Hepatocyte (in vitro differentiated cells): ENCODE measurements around the gene SNAP23. TPM values are rescaled to one million over a fixed set of nuclear protein-coding genes. Genes with fewer than 3 reads are reported as not detected.

Source experiments
- DNase-seq: peaks from one replicate; pipeline ENCODE4 v3.0.0-alpha.2; 2016; ENCODE audit warnings: low spot score
- H2AFZ ChIP-seq: fragments of 200-600 bp; sonication (generic); 2 replicates; pipeline ENCODE4 v1.6.0; 2016; ENCODE audit warnings: antibody characterized with exemption, mild to moderate bottlenecking
- H3K27ac ChIP-seq: fragments of 200-600 bp; sonication (generic); 2 replicates; pipeline ENCODE4 v1.5.1; 2016; ENCODE audit warnings: mild to moderate bottlenecking
- H3K27me3 ChIP-seq: fragments of 200-600 bp; sonication (generic); 2 replicates; pipeline ENCODE4 v1.6.1; 2016
- H3K36me3 ChIP-seq: fragments of 200-600 bp; sonication (generic); replicated peaks from 2 replicates; pipeline ENCODE4 v1.5.1; 2016; ENCODE audit warnings: low read depth; ENCODE audit not compliant: insufficient read depth
- H3K4me1 ChIP-seq: fragments of 200-600 bp; sonication (generic); 2 replicates; pipeline ENCODE4 v1.5.1; 2016; ENCODE audit warnings: mild to moderate bottlenecking, moderate library complexity; ENCODE audit not compliant: insufficient read depth
- H3K4me2 ChIP-seq: fragments of 200-600 bp; sonication (generic); 2 replicates; pipeline ENCODE4 v1.6.0; 2016
- H3K4me3 ChIP-seq: fragments of 200-600 bp; sonication (generic); 2 replicates; pipeline ENCODE4 v1.5.1; 2016; ENCODE audit warnings: mild to moderate bottlenecking
- H3K79me2 ChIP-seq: fragments of 200-600 bp; sonication (generic); 2 replicates; pipeline ENCODE4 v1.6.0; 2017; ENCODE audit warnings: mild to moderate bottlenecking
- H3K9me2 ChIP-seq: fragments of 200-600 bp; sonication (generic); replicated peaks from 2 replicates; pipeline ENCODE4 v1.6.0; 2017; ENCODE audit warnings: mild to moderate bottlenecking; ENCODE audit not compliant: insufficient read depth
- H3K9me3 ChIP-seq: fragments of 200-600 bp; sonication (generic); 2 replicates; pipeline ENCODE4 v1.5.1; 2016; ENCODE audit warnings: low read depth, mild to moderate bottlenecking
- H4K20me1 ChIP-seq: fragments of 200-600 bp; sonication (generic); 2 replicates; pipeline ENCODE4 v1.6.0; 2016; ENCODE audit warnings: mild to moderate bottlenecking; ENCODE audit not compliant: insufficient read depth, poor library complexity, severe bottlenecking
- EZH2 ChIP-seq: fragments of 200-600 bp; sonication (generic); IDR thresholded peaks from 2 replicates; pipeline ENCODE4 v1.6.1; 2016; ENCODE audit warnings: antibody characterized with exemption, mild to moderate bottlenecking, borderline replicate concordance
- EZH2phosphoT487 ChIP-seq: fragments of 200-600 bp; sonication (generic); IDR thresholded peaks from one replicate; pipeline ENCODE4 v1.6.1; 2018; ENCODE audit warnings: antibody characterized with exemption, mild to moderate bottlenecking, low read depth, moderate library complexity; ENCODE audit not compliant: unreplicated experiment, severe bottlenecking
- WGBS: methylation state at CpG from one replicate; pipeline ENCODE4 v1.1.6; 2016; ENCODE audit warnings: low lambda C conversion rate; ENCODE audit errors: missing lambda C conversion rate; 5-methylcytosine and 5-hydroxymethylcytosine counted together
- polyA plus RNA-seq: library from polyadenylated mRNA; unstranded; fragments of >200 nt; fragmentation: Nextera tagmentation; extraction: Ambion mirVana; gene quantifications from 2 replicates; pipeline ENCODE4 v1.2.1, GENCODE V29; 2016
- total RNA-seq: library from RNA; depleted of rRNA; stranded (reverse); fragments of >200 nt; gene quantifications from 2 replicates; pipeline ENCODE4 v1.2.3, GENCODE V29; 2014
- TF ChIP-seq, protein P1 (sequence below): fragments of 200-600 bp; sonication (generic); IDR thresholded peaks from 2 replicates; pipeline ENCODE4 v1.5.1; 2016; ENCODE audit warnings: antibody characterized with exemption, mild to moderate bottlenecking; ENCODE audit not compliant: poor library complexity

The SNAP23 gene
- total and polyA plus RNA-seq, 2 experiments from 2014 or later: 82.7 to 123 TPM

DNA sequence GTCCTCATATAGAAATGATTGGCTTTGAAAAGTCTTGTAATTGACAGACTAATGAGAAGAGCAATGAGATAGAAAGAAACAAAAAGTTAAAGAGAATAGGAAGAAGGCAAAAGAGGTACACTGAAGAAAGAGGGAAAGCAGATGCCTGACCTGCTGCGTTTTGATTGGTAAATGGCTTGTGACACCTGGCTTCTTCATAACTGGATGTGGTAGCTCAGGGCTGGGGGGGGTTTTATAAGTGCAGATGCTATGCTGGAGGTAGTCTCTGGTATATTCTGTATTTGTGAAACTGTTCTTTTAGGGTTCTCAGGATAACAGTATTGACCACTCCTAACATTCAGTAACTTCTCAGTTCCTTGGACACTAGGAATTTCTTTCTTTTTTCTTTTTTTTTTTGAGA is 81.3 kb downstream of the SNAP23 start:
- Histone ChIP-seq H4K20me1 (no peaks in the 10 kb centered on the region), H3K9me2 (no peaks in the 10 kb centered on the region), H3K27me3 (peaks cover 43% of the 10 kb centered on the region), H2AFZ (no peak overlapping the region), H3K79me2 (peaks cover 9% of the 10 kb centered on the region), H3K4me1 (peaks cover 8% of the 10 kb centered on the region), H3K27ac (no peak overlapping the region), H3K4me2 (peak overlapping the region; percentile 82), H3K9me3 (no peaks in the 10 kb centered on the region), H3K36me3 (no peaks in the 10 kb centered on the region), H3K4me3 (no peak overlapping the region)
- WGBS: 85% methylated on average over 1 of the region's 1 CpG
- no peak for DNase-seq
- TF ChIP-seq EZH2 (no peak), EZH2phosphoT487 (no peak)
- TF ChIP-seq, protein P1, sequence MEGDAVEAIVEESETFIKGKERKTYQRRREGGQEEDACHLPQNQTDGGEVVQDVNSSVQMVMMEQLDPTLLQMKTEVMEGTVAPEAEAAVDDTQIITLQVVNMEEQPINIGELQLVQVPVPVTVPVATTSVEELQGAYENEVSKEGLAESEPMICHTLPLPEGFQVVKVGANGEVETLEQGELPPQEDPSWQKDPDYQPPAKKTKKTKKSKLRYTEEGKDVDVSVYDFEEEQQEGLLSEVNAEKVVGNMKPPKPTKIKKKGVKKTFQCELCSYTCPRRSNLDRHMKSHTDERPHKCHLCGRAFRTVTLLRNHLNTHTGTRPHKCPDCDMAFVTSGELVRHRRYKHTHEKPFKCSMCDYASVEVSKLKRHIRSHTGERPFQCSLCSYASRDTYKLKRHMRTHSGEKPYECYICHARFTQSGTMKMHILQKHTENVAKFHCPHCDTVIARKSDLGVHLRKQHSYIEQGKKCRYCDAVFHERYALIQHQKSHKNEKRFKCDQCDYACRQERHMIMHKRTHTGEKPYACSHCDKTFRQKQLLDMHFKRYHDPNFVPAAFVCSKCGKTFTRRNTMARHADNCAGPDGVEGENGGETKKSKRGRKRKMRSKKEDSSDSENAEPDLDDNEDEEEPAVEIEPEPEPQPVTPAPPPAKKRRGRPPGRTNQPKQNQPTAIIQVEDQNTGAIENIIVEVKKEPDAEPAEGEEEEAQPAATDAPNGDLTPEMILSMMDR: no peak

DNA sequence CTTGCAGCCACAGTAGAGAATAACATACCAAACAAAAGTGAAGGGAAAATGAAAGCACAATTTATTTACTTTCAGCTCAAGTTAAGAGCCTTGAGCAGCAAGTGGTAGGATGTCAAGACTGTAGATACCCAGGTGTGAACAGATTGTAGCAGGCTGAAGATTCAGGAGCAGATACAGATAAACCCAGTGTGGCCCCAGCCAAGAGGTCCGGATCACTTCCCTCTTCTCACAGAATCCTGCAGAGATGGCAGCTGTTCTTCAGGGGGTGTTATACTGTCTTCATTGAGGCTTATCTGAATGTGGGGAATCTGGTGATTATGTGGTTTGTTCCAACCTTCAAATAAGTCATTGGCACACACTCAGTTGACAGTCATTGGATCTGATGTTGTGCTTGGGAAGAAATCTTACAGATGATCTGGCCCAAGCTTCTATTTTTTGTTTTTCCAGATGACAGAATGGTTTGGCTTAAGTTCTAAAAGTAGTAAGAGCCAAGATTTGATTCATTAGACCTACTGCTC is 82.1 kb downstream of the SNAP23 start:
- Histone ChIP-seq H3K27me3 (peaks cover 43% of the 10 kb centered on the region), H3K4me2 (peak overlapping the region; percentile 43), H4K20me1 (no peaks in the 10 kb centered on the region), H3K79me2 (peaks cover 9% of the 10 kb centered on the region), H3K9me2 (no peaks in the 10 kb centered on the region), H3K27ac (no peak overlapping the region), H3K9me3 (no peaks in the 10 kb centered on the region), H3K4me3 (no peak overlapping the region), H3K4me1 (peaks cover 11% of the 10 kb centered on the region), H3K36me3 (no peaks in the 10 kb centered on the region), H2AFZ (no peak overlapping the region)
- no peak for DNase-seq
- TF ChIP-seq, protein P1: no peak
- TF ChIP-seq EZH2phosphoT487 (no peak), EZH2 (no peak)
- WGBS: 29% methylated on average over 1 of the region's 1 CpG

DNA sequence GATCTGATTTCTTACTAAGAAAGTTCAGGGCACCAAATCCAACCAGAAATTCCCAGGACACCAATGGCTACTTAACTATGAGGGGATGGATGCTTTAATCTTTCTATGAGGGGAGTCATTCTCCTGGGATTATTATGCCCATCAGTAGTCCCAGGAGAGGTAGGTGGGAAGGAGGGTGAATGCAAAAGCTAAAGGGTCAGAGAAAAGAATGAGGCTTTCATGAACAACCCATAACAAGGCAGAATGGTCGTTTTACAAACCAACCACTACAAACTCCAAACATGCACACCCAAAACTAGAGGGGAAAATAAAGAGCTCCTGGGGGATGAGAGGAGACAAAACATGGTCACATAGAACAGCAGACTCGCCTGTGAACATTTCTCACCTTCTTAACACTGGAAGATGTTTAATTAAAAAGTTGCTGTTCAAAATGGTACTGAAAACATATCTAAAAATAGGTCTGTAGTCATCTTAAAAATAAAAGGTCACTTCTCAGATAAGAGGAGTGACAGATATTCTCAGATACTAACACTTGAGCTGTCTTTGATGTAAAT is 83.6 kb downstream of the SNAP23 start:
- H4K20me1 ChIP-seq: no peaks in the 10 kb centered on the region
- no peaks in the 10 kb centered on the region for H3K36me3 ChIP-seq
- H3K9me3 ChIP-seq: no peaks in the 10 kb centered on the region
- no peak for DNase-seq
- H3K4me1 ChIP-seq: peaks cover 11% of the 10 kb centered on the region
- no peaks in the 10 kb centered on the region for H3K9me2 ChIP-seq
- H3K79me2 ChIP-seq: peaks cover 9% of the 10 kb centered on the region
- WGBS: 85% methylated on average over 2 of the region's 2 CpGs
- H3K27me3 ChIP-seq: peaks cover 48% of the 10 kb centered on the region
- H3K4me2 ChIP-seq: no peak overlapping the region
- no peak overlapping the region for H2AFZ ChIP-seq
- no peak overlapping the region for H3K4me3 ChIP-seq
- no peak overlapping the region for H3K27ac ChIP-seq
- TF ChIP-seq EZH2 (no peak), EZH2phosphoT487 (no peak)

DNA sequence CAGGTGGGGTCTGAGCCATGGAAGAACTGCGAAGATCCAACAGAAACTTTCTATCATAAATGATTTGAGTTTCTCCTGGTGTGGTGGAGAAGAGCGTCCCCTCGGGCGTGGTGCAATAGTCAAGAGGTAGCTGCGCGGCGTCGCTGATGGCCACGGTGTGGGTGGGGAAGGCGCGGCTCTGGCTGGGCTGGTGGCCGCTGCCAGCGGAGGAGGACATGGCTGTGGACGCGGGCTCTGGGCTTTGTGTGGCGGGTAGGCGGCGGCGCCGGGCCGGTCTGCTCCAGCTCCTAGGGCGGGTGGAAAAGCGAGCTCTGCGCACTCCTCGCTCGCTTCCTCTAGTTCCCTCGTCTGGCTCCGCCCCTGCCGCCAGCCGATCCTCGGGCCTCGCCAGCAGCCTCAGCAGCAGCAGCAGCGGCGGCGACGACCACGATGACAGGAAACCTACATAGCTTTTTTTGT is 85.9 kb downstream of the SNAP23 start:
- H2AFZ ChIP-seq: peak overlapping the region; percentile 32
- no peaks in the 10 kb centered on the region for H3K36me3 ChIP-seq
- TF ChIP-seq, protein P1: no peak
- TF ChIP-seq EZH2 (no peak), EZH2phosphoT487 (no peak)
- H3K4me2 ChIP-seq: peak overlapping the region; percentile 82
- H3K4me1 ChIP-seq: peaks cover 6% of the 10 kb centered on the region
- 4% methylated on average over 37 of the region's 37 CpGs for WGBS
- DNase-seq: peak; percentile 93
- peaks cover 6% of the 10 kb centered on the region for H3K79me2 ChIP-seq
- H4K20me1 ChIP-seq: no peaks in the 10 kb centered on the region
- no peaks in the 10 kb centered on the region for H3K9me3 ChIP-seq
- H3K27me3 ChIP-seq: peaks cover 44% of the 10 kb centered on the region
- no peak overlapping the region for H3K4me3 ChIP-seq
- no peaks in the 10 kb centered on the region for H3K9me2 ChIP-seq
- H3K27ac ChIP-seq: no peak overlapping the region
